OCI-LY7 (cell line): ENCODE data around the gene MEIS2. TPM values are rescaled to one million over a fixed set of nuclear protein-coding genes. Genes with fewer than 3 reads are reported as not detected.

ENCODE experiments used
- BruUV-seq: library from RNA; stranded (reverse); fragments of 400-500 nt; replicated peaks from 2 replicates; lab custom pipeline; 2021; lab: Mats Ljungman, UMichigan
- CTCF ChIA-PET: fragments of 300-600 bp; sonication (Branson Sonifier 250); formaldehyde crosslinking; loops from one replicate; lab custom pipeline; 2022; ENCODE audit warnings: antibody characterized with exemption; ENCODE audit not compliant: unreplicated experiment; lab: Charles Lee
- POLR2A ChIA-PET: fragments of 300-600 bp; sonication (Branson Sonifier 250); formaldehyde crosslinking; loops from one replicate; lab custom pipeline; 2022; ENCODE audit warnings: antibody characterized with exemption; lab: Charles Lee
- DNase-seq: peaks from one replicate; pipeline ENCODE4 v3.0.0-alpha.2; 2015; ENCODE audit warnings: low spot score
- H2AFZ ChIP-seq: fragments of 200-600 bp; sonication (generic), shearing (Covaris generic); 2 replicates; pipeline ENCODE4 v1.6.1; 2014; ENCODE audit warnings: mild to moderate bottlenecking, antibody characterized with exemption, low read length, moderate library complexity
- H3K27ac ChIP-seq: fragments of 200-600 bp; sonication (generic); 2 replicates; pipeline ENCODE4 v1.5.1; 2014; ENCODE audit warnings: mixed run types, low read depth, mild to moderate bottlenecking, moderate library complexity, low read length, inconsistent platforms; ENCODE audit not compliant: poor library complexity, severe bottlenecking
- H3K36me3 ChIP-seq: fragments of 200-600 bp; sonication (generic); 2 replicates; pipeline ENCODE4 v1.6.1; 2014; ENCODE audit warnings: mild to moderate bottlenecking, antibody characterized with exemption, low read length, moderate library complexity, mixed read lengths; ENCODE audit not compliant: insufficient read depth
- H3K4me1 ChIP-seq: fragments of 200-600 bp; sonication (generic); 2 replicates; pipeline ENCODE4 v1.5.1; 2014; ENCODE audit warnings: mild to moderate bottlenecking, low read length; ENCODE audit not compliant: insufficient read depth, poor library complexity, severe bottlenecking
- H3K4me2 ChIP-seq: fragments of 200-600 bp; sonication (generic); 2 replicates; pipeline ENCODE4 v1.6.1; 2014; ENCODE audit warnings: mild to moderate bottlenecking, low read length
- H3K4me3 ChIP-seq: fragments of 200-600 bp; sonication (generic); 2 replicates; pipeline ENCODE4 v1.5.1; 2014; ENCODE audit warnings: mild to moderate bottlenecking, low read depth, low read length; ENCODE audit not compliant: poor library complexity, severe bottlenecking
- H3K79me2 ChIP-seq: fragments of 200-600 bp; sonication (generic); 2 replicates; pipeline ENCODE4 v1.6.1; 2016; ENCODE audit warnings: low read depth, mild to moderate bottlenecking, low read length, moderate library complexity, mixed read lengths; ENCODE audit not compliant: insufficient read depth
- H3K9me2 ChIP-seq: fragments of 200-600 bp; sonication (generic); 2 replicates; pipeline ENCODE4 v1.6.1; 2016; ENCODE audit warnings: mild to moderate bottlenecking, low read length, mixed read lengths; ENCODE audit not compliant: insufficient read depth
- H3K9me3 ChIP-seq: fragments of 200-600 bp; sonication (generic); 2 replicates; pipeline ENCODE4 v1.6.1; 2014; ENCODE audit warnings: mild to moderate bottlenecking, mixed run types, low read length, mixed read lengths
- H4K20me1 ChIP-seq: fragments of 200-600 bp; sonication (generic); 2 replicates; pipeline ENCODE4 v1.6.1; 2014; ENCODE audit warnings: mild to moderate bottlenecking, antibody characterized with exemption, low read length, moderate library complexity, mixed read lengths; ENCODE audit not compliant: insufficient read depth
- EZH2phosphoT487 ChIP-seq: fragments of 200-600 bp; sonication (generic); IDR thresholded peaks from 2 replicates; pipeline ENCODE4 v1.6.1; 2018; ENCODE audit warnings: low read depth, borderline replicate concordance, mild to moderate bottlenecking, mixed run types, antibody characterized with exemption, low read length, moderate library complexity, mixed read lengths
- intact Hi-C: fragments of 100-400 bp; cut with micrococcal nuclease; formaldehyde crosslinking; loops from one replicate; pipeline ENCODE4 v1.10.0; 2022; ENCODE audit not compliant: unreplicated experiment
- total RNA-seq, 2 experiments: library from RNA; depleted of rRNA in 1 of 2; stranded (reverse); fragments of >200 nt in 1 of 2; shearing (Covaris generic) in 1 of 2; gene quantifications; 2 replicates each; pipeline ENCODE4 v1.2.3, GENCODE V29; 2014 to 2022
- TF ChIP-seq, protein P1 (sequence below): fragments of 200-600 bp; sonication (generic); conservative IDR thresholded peaks from 2 replicates; pipeline ENCODE4 v1.5.1; 2014; ENCODE audit warnings: mild to moderate bottlenecking, antibody characterized with exemption, low read length, moderate library complexity, mixed read lengths

Gene MEIS2
- total RNA-seq, 2 experiments from 2014 or later = 31.0 to 35.8 TPM

DNA sequence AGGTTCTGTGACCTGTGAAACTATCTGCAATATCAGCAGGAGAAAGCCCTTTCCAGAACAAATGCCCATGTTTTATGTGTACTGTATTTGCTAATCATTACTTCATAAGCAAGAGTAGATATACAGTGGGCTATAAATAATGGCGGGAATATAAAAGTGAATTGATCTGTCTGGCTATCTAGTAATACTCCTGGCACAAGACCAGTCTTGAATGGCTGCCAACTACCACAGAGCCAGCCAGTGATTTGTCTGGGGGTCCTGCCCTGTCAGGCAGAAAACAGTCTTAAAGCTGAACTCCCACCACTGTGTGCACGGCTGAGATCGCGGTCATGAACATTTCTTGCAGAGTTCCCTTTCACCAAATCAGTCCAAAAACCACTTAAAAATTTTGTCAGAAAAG lies 176.3 kb downstream of the MEIS2 start:
- intact Hi-C loops = no loop called here
- Histone ChIP-seq H3K4me1 (no peaks in the 10 kb centered on the region), H2AFZ (no peak overlapping the region), H3K27ac (no peak overlapping the region), H4K20me1 (no peaks in the 10 kb centered on the region), H3K9me2 (no peaks in the 10 kb centered on the region), H3K9me3 (no peaks in the 10 kb centered on the region), H3K4me3 (no peak overlapping the region), H3K4me2 (no peak overlapping the region), H3K79me2 (no peaks in the 10 kb centered on the region), H3K36me3 (peaks cover 4% of the 10 kb centered on the region)
- ChIA-PET POLR2A (no interaction called here), CTCF (no interaction called here)
- DNase-seq = no peak
- TF ChIP-seq, protein P1, sequence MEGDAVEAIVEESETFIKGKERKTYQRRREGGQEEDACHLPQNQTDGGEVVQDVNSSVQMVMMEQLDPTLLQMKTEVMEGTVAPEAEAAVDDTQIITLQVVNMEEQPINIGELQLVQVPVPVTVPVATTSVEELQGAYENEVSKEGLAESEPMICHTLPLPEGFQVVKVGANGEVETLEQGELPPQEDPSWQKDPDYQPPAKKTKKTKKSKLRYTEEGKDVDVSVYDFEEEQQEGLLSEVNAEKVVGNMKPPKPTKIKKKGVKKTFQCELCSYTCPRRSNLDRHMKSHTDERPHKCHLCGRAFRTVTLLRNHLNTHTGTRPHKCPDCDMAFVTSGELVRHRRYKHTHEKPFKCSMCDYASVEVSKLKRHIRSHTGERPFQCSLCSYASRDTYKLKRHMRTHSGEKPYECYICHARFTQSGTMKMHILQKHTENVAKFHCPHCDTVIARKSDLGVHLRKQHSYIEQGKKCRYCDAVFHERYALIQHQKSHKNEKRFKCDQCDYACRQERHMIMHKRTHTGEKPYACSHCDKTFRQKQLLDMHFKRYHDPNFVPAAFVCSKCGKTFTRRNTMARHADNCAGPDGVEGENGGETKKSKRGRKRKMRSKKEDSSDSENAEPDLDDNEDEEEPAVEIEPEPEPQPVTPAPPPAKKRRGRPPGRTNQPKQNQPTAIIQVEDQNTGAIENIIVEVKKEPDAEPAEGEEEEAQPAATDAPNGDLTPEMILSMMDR = no peak
- no peak for TF ChIP-seq EZH2phosphoT487
- no TSS peak for BruUV-seq

DNA sequence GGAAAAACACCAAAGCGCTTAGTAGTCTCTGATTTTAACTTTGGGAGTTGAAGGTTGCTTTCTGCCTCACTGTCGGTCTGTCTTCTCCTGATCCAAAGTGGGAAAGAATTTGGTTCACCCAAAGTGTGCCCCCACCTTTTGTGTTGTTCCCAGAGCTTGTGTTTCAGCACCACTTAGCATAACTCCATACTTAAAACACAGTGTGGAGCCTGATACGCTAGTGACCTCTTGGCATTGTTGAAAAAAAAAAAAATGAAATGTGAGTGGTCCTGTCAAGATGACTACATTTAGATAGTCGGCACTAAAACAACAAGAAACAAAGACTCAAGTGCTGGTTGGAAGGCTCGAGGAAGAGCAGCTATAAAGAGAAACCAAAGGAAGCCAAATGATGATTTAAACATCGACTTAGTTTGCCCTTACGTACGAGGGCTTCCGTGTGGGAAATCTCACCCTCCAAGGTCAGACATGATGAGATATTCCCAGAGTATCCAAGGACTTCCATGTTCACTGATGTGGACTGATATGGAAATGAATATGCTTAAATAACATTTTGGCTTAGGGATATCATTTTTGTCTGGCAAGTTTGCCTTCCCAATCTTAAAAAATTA lies 178.8 kb downstream of the MEIS2 start:
- intact Hi-C loops = no loop called here
- DNase-seq = no peak
- no peak overlapping the region for H3K4me3 ChIP-seq
- H3K9me3 ChIP-seq = no peaks in the 10 kb centered on the region
- H3K4me2 ChIP-seq = no peak overlapping the region
- H2AFZ ChIP-seq = no peak overlapping the region
- no peaks in the 10 kb centered on the region for H3K4me1 ChIP-seq
- no peaks in the 10 kb centered on the region for H3K79me2 ChIP-seq
- no peak overlapping the region for H3K27ac ChIP-seq
- CTCF ChIA-PET = no interaction called here
- peaks cover 3% of the 10 kb centered on the region for H3K36me3 ChIP-seq
- no peaks in the 10 kb centered on the region for H3K9me2 ChIP-seq
- POLR2A ChIA-PET = interaction anchor here (0.6 to 0.7 kb wide), 3 partner anchors 147 to 1439 kb away, joined by 3 read pairs; no protein-coding TSS in a partner anchor
- no peaks in the 10 kb centered on the region for H4K20me1 ChIP-seq
- no TSS peak for BruUV-seq
- TF ChIP-seq, protein P1 = no peak
- no peak for TF ChIP-seq EZH2phosphoT487
